Measurements from ENCODE around the gene DGCR6.
"Not testable (repeated sequence)": the region's sequence is repeated elsewhere in the genome, so short reads cannot be mapped to it uniquely, and the experiment has no call there.

DGCR6 gene

GRCh38 chr22:18954990-18955571 is 49.0 kb downstream of the DGCR6 start:
- in situ Hi-C loops (cut with HindIII; ENCODE audit: low pct_unique_long_range_greater_than_20kb, low sequenced_read_pairs), result no loop called here
- DNase-seq (ENCODE audit: low read depth in 1 of 2, low spot score in 1 of 2), result no peak
- TF ChIP-seq JUND (IDR thresholded peaks at IDR 0.05; ENCODE audit: low read depth), result no peak

DNA sequence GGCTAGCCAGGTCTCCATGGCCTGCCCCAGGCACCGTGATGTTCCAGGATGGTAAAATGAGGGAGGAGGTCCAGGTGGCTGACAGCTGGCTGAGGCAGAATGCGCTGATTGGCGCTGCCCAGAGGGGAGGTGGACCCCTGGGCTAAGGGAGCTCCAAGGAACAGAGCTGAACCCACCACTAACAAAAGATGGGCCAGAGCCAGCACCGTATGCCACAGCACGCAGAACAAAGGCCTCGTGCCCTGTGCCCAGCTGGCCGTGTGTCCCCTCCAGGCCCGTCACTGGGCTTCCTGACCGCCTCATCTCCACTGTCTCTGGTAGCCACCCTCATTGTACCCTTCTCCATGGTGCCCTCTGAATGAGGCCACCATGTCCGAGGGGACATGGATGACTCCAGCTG is 49.6 kb downstream of the DGCR6 start:
- in situ Hi-C loops (cut with HindIII; ENCODE audit: low pct_unique_long_range_greater_than_20kb, low sequenced_read_pairs), result no loop called here
- no peak for TF ChIP-seq JUND (IDR thresholded peaks at IDR 0.05; ENCODE audit: low read depth)

GRCh38 chr22:18956121-18956895 is 50.2 kb downstream of the DGCR6 start:
- in situ Hi-C loops (cut with HindIII; ENCODE audit: low pct_unique_long_range_greater_than_20kb, low sequenced_read_pairs); DNase-seq (ENCODE audit: low read depth in 1 of 2, low spot score in 1 of 2): not testable (repeated sequence)

More for the DNA sequence above, 49.6 kb downstream of the DGCR6 start:
- no peak for DNase-seq (ENCODE audit: low read depth in 1 of 2, low spot score in 1 of 2)

- in situ Hi-C loops (cut with HindIII; ENCODE audit: low pct_unique_long_range_greater_than_20kb, low sequenced_read_pairs); DNase-seq (ENCODE audit: low read depth in 1 of 2, low spot score in 1 of 2): not testable (repeated sequence)
These were observed 50.8 kb downstream of the DGCR6 start for GRCh38 chr22:18956956-18957355.

DNA sequence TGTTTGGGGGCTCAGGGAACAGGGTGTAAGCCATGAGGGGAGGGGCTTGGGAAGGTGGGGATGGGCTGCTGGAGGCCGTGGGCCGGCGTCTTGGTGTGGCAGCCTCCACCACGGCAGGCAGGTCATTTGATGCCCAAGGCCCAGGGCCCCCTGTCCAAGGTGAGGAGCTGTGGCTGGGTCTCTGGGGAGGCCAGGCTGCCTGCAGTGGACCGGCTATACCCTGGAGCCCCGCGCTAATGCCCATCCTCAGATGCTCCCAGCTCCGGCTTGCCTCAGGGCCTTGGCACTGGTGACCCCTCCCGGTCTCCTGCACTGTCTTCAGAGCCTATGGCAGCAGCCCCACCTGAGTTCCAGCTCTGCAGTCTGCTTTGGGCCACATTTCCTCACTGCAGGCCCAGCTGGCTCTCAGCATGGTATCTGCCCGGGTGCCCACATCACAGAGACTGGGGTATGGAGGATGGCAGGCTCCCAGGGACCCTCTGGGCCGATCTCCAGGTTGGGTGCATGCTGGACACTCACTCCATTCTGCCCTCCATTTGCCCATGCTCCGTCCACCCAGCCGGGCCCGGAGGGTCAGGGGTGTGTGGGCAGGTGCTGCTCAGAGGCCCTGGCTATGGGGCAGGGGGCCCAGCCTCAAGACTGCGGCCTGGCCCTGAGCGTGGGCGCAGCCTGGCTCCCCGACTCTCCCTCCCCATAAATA is 51.7 kb downstream of the DGCR6 start:
- DNase-seq (ENCODE audit: low read depth in 1 of 2, low spot score in 1 of 2); in situ Hi-C loops (cut with HindIII; ENCODE audit: low pct_unique_long_range_greater_than_20kb, low sequenced_read_pairs): not testable (repeated sequence)

DNA sequence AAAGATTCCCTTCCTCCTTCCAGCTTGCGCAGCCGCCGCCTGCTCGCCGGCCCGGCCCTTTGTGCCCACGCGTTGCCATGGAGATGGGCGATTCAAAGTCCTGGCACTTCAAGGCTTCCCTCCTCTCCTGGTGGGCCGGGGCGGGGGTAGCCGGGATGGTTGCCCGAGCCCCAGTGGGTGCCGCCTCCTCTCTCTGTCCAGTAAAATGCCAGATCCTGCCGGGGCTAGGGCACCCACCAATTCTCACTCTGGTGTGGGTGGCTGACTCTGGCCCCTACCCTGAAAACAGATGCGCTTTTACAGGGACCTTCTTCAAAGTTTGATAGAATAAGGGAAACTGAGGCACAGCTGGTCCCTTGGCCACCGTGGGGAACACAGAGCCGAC is 52.2 kb downstream of the DGCR6 start:
- in situ Hi-C loops (cut with HindIII; ENCODE audit: low pct_unique_long_range_greater_than_20kb, low sequenced_read_pairs); DNase-seq (ENCODE audit: low read depth in 1 of 2, low spot score in 1 of 2): not testable (repeated sequence)

DNA sequence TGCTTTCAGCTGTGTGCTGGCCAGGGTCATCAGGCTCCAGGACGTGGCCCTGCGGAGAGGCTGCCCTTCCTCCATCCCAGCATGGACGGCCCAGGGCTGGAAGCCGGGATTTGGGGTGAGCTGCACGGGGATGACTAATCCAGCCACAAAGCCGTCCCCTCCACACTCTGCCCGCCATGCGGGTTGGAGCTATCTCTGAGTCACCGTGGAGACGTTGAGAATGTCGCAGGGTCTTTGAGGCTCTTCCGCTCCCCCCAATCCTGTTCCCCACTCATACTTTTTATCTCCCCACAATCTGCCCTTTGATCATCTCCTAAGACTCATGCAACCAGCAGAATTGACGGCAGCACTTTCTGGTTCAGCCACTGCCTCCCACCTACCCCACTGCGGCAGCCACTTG is 52.6 kb downstream of the DGCR6 start:
- in situ Hi-C loops (cut with HindIII; ENCODE audit: low pct_unique_long_range_greater_than_20kb, low sequenced_read_pairs); DNase-seq (ENCODE audit: low read depth in 1 of 2, low spot score in 1 of 2): not testable (repeated sequence)

GRCh38 chr22:18959266-18959665 is 53.1 kb downstream of the DGCR6 start:
- in situ Hi-C loops (cut with HindIII; ENCODE audit: low pct_unique_long_range_greater_than_20kb, low sequenced_read_pairs); DNase-seq (ENCODE audit: low read depth in 1 of 2, low spot score in 1 of 2): not testable (repeated sequence)

DNA sequence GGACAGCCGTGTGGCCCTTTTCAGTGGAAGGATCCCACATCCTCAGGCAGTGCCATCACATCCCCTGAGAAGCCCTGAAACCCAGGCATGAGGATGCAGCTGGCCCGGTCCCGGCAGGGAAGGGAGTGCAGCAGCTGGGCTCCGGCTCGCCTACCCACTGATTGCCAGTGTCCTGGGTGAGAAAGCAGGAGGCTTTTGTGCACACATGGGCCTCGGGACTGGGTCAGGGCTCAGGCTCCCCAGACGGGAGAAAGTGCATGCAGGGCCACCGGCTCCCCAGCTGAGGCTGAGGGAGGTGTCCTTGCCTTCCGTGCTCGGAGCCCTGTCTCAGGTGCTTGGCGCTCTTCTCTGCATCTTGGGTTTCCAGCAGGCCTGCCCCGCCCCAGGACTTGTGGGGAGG is 53.6 kb downstream of the DGCR6 start:
- DNase-seq (ENCODE audit: low read depth in 1 of 2, low spot score in 1 of 2); in situ Hi-C loops (cut with HindIII; ENCODE audit: low pct_unique_long_range_greater_than_20kb, low sequenced_read_pairs): not testable (repeated sequence)

GRCh38 chr22:18960166-18960820 is 54.2 kb downstream of the DGCR6 start:
- in situ Hi-C loops (cut with HindIII; ENCODE audit: low pct_unique_long_range_greater_than_20kb, low sequenced_read_pairs); DNase-seq (ENCODE audit: low read depth in 1 of 2, low spot score in 1 of 2): not testable (repeated sequence)

GRCh38 chr22:18961201-18961600 is 55.1 kb downstream of the DGCR6 start:
- DNase-seq (ENCODE audit: low read depth in 1 of 2, low spot score in 1 of 2); in situ Hi-C loops (cut with HindIII; ENCODE audit: low pct_unique_long_range_greater_than_20kb, low sequenced_read_pairs): not testable (repeated sequence)

All from T47D (cell line).